Gastroesophageal sphincter (tissue), 3 donors: ENCODE measurements around the gene HNF4A.

ENCODE experiments used
- CTCF ChIP-seq, 4 experiments: fragments of 200-600 bp in 2 of 4; fragments of 450-650 bp in 2 of 4; sonication (generic) in 1 of 4; IDR thresholded peaks; one replicate each; pipeline ENCODE4 v1.5.1; 2017 to 2019; ENCODE audit warnings: antibody characterized with exemption in 4 of 4, mild to moderate bottlenecking in 2 of 4, moderate library complexity in 2 of 4
- EP300 ChIP-seq: sonication (generic); formaldehyde crosslinking; IDR thresholded peaks from one replicate; pipeline ENCODE4 v1.6.1; 2017; ENCODE audit warnings: antibody characterized with exemption, mild to moderate bottlenecking
- POLR2A ChIP-seq, 2 donors: fragments of 450-650 bp; IDR thresholded peaks; one replicate each; pipeline ENCODE4 v1.6.1; 2017; ENCODE audit warnings: antibody characterized with exemption in 2 of 2, mild to moderate bottlenecking in 2 of 2, moderate library complexity in 1 of 2

DNA sequence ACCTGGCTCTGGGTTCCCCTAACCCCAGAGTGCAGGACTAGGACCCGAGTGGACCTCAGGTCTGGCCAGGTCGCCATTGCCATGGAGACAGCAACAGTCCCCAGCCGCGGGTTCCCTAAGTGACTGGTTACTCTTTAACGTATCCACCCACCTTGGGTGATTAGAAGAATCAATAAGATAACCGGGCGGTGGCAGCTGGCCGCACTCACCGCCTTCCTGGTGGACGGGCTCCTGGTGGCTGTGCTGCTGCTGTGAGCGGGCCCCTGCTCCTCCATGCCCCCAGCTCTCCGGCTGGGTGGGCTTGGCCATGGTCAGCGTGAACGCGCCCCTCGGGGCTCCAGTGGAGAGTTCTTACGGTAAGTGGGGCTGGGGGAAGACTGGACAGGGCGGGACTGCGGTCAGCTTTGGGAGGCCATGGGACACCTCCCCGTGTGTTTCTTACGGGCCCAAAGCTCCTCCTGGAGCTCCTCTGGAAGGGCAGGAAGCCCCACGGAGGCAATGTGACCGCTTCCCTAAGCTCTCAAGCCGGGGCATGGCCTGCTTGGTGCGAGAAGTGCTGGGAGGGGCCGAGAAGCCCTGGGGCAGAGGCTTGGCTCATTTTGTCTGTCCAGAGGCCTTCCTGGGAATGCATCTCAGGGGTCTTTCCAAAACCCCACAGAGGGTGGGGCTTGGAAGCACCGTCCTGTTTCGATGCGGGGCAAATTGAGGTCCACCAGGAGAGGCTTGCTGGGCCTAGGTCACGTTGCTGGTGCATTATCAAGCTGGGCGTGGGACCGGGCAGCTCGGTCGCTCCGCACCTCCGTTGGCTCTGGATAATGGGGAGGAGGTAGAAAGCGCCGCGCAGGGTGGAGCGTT lies at the start of gene HNF4A:
- TF ChIP-seq CTCF (IDR thresholded peaks at IDR 0.05) (no peak), EP300 (no peak), POLR2A (IDR thresholded peaks at IDR 0.05) (no peak)
